KMS-11 (cell line): ENCODE results near the gene PHYH.

Experiments
- H2AFZ ChIP-seq: fragments of 200-600 bp; sonication (generic); 2 replicates; pipeline ENCODE4 v1.6.1; 2016; ENCODE audit warnings: antibody characterized with exemption, mixed run types, low read depth
- H3K27ac ChIP-seq: fragments of 200-600 bp; sonication (generic); 2 replicates; pipeline ENCODE4 v1.6.1; 2016; ENCODE audit warnings: mild to moderate bottlenecking, mixed run types
- H3K27me3 ChIP-seq: fragments of 200-600 bp; sonication (generic); 2 replicates; pipeline ENCODE4 v1.6.1; 2017; ENCODE audit warnings: mild to moderate bottlenecking, low read depth, mixed run types, moderate library complexity; ENCODE audit not compliant: insufficient read depth
- H3K36me3 ChIP-seq: fragments of 200-600 bp; sonication (generic); 2 replicates; pipeline ENCODE4 v1.6.1; 2017; ENCODE audit warnings: mild to moderate bottlenecking, mixed run types; ENCODE audit not compliant: insufficient read depth
- H3K4me1 ChIP-seq: fragments of 200-600 bp; sonication (generic); 2 replicates; pipeline ENCODE4 v1.6.1; 2016; ENCODE audit warnings: mild to moderate bottlenecking, low read depth, mixed run types; ENCODE audit not compliant: poor library complexity, severe bottlenecking
- H3K4me2 ChIP-seq: fragments of 200-600 bp; sonication (generic); 2 replicates; pipeline ENCODE4 v1.7.0; 2016; ENCODE audit warnings: mild to moderate bottlenecking, mixed run types
- H3K4me3 ChIP-seq: fragments of 200-600 bp; sonication (generic); IDR thresholded peaks from 2 replicates; pipeline ENCODE4 v1.6.1; 2017; ENCODE audit warnings: low read depth, low read length, mixed read lengths; ENCODE audit not compliant: insufficient read depth
- H3K79me2 ChIP-seq: fragments of 200-600 bp; sonication (generic); 2 replicates; pipeline ENCODE4 v1.6.1; 2016; ENCODE audit warnings: low read depth, mixed run types; ENCODE audit not compliant: insufficient read depth
- H3K9ac ChIP-seq: fragments of 200-600 bp; sonication (generic); 2 replicates; pipeline ENCODE4 v1.6.1; 2016; ENCODE audit warnings: mild to moderate bottlenecking, mixed run types
- H4K20me1 ChIP-seq: fragments of 200-600 bp; sonication (generic); 2 replicates; pipeline ENCODE4 v1.6.1; 2016; ENCODE audit warnings: mild to moderate bottlenecking, mixed run types; ENCODE audit not compliant: insufficient read depth
- TF ChIP-seq, protein P1 (sequence below): fragments of 200-600 bp; sonication (generic); conservative IDR thresholded peaks from 2 replicates; pipeline ENCODE4 v1.6.1; 2017; ENCODE audit warnings: low read depth, mild to moderate bottlenecking, antibody characterized with exemption, low read length, moderate library complexity, mixed read lengths

The PHYH gene

DNA sequence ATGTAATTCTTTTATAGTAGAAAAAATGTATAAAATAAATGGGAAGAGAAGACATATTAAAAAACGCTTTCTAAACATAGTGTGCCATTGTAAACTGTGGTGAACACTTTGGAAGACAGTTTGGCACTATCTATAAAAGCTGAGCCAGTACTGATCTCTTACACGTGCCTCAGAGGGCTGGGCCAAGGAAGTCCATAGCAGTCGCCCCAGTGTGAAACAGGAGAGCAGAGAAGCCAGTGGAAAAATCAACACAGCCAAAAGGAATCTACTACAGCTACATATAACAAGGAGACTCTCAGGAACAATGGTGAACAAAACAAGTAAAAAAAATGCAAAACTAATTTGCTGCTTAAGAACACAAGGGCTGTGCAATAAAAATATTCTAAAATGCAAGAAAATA is 27.7 kb upstream of the PHYH start:
- TF ChIP-seq, protein P1, sequence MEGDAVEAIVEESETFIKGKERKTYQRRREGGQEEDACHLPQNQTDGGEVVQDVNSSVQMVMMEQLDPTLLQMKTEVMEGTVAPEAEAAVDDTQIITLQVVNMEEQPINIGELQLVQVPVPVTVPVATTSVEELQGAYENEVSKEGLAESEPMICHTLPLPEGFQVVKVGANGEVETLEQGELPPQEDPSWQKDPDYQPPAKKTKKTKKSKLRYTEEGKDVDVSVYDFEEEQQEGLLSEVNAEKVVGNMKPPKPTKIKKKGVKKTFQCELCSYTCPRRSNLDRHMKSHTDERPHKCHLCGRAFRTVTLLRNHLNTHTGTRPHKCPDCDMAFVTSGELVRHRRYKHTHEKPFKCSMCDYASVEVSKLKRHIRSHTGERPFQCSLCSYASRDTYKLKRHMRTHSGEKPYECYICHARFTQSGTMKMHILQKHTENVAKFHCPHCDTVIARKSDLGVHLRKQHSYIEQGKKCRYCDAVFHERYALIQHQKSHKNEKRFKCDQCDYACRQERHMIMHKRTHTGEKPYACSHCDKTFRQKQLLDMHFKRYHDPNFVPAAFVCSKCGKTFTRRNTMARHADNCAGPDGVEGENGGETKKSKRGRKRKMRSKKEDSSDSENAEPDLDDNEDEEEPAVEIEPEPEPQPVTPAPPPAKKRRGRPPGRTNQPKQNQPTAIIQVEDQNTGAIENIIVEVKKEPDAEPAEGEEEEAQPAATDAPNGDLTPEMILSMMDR: no peak
- Histone ChIP-seq H2AFZ (no peak overlapping the region), H3K36me3 (no peaks in the 10 kb centered on the region; the same call in 1 of the 2 replicates), H3K4me3 (no peak overlapping the region), H3K27me3 (no peaks in the 10 kb centered on the region), H4K20me1 (no peaks in the 10 kb centered on the region), H3K27ac (no peak overlapping the region), H3K4me1 (no peaks in the 10 kb centered on the region), H3K9ac (no peak overlapping the region), H3K4me2 (no peak overlapping the region), H3K79me2 (no peaks in the 10 kb centered on the region)

DNA sequence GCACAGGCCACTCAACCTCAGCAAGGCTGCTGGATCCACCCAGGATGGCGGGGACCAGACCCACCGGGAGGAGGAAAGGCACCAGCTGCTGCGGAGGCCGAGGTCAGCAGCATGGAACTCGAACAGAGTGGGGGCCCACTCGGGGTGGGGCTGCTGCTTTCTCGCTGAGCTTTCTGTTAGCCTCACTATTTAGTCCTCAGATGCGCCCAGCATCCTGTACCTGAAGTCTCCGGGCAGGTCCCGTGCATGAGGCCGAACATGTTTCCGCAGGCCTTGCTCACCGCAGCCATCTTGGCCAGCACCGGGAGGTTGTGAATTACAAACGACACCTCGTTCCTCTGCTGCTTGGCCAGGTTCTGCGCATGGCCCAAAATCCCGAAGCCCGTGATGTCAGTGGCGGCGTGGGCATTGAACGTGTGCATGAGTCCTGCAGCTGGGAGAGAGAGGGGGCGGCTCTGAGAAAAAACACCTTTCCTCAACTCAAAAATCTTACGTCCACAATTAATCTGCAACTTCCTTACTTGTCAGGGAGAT is 22.8 kb upstream of the PHYH start:
- Histone ChIP-seq H2AFZ (no peak overlapping the region), H3K4me1 (no peaks in the 10 kb centered on the region), H3K27me3 (no peaks in the 10 kb centered on the region), H3K9ac (no peak overlapping the region), H3K79me2 (no peaks in the 10 kb centered on the region), H3K4me2 (no peak overlapping the region), H3K27ac (no peak overlapping the region), H3K4me3 (no peak overlapping the region), H4K20me1 (no peaks in the 10 kb centered on the region), H3K36me3 (no peaks in the 10 kb centered on the region; the same call in 1 of the 2 replicates)
- TF ChIP-seq, protein P1: no peak

DNA sequence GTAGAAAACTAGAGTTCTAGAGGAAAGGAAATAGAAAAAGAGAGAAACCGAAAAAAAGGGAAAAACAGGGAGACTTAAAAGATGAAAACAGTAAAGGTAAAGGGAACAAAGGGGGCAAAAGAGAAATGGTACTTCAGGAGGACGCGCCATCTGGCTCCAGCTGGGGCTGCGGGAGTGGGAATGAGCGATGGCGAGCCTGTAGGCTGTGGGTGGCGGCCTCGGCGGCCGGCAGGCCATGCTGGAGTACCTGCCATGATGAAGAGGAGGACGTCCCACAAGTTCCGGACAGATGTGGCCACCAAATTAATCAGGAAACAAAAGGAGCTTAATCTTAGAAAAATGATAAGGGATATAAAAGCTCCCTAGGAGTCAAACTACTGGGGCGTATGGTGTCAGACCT is 21.7 kb upstream of the PHYH start:
- Histone ChIP-seq H3K4me2 (no peak overlapping the region), H3K27ac (no peak overlapping the region), H3K27me3 (no peaks in the 10 kb centered on the region), H3K9ac (no peak overlapping the region), H3K4me3 (no peak overlapping the region), H2AFZ (no peak overlapping the region), H4K20me1 (no peaks in the 10 kb centered on the region), H3K36me3 (no peaks in the 10 kb centered on the region; the same call in 1 of the 2 replicates), H3K79me2 (no peaks in the 10 kb centered on the region), H3K4me1 (no peaks in the 10 kb centered on the region)
- TF ChIP-seq, protein P1: no peak

DNA sequence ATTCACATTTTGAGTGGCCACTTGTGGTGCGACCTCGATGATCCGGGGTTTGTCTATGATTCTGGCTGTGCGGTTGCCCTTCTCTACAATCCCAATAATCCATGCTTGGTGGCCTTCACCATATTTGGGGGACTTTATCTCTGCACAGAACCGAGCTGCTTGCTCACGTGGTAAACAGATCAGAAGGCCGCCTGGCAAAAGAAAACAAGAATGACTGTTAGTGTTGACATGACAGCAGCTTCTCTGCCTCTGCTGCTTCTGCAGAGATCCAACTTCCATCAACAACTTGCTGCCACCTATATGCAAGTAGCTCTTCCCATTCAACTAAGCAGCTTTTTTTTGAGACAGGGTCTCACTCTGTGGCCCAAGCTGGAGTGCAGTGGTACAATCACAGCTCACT is 19.3 kb upstream of the PHYH start:
- Histone ChIP-seq H3K4me3 (no peak overlapping the region), H3K27me3 (no peaks in the 10 kb centered on the region), H3K4me1 (no peaks in the 10 kb centered on the region), H4K20me1 (no peaks in the 10 kb centered on the region), H3K27ac (no peak overlapping the region), H3K9ac (no peak overlapping the region), H3K36me3 (no peaks in the 10 kb centered on the region; the same call in 1 of the 2 replicates), H3K79me2 (no peaks in the 10 kb centered on the region), H3K4me2 (no peak overlapping the region), H2AFZ (no peak overlapping the region)
- TF ChIP-seq, protein P1: no peak
